Stimulated activated naive CD8-positive, alpha-beta T cell treated with anti-CD3 and anti-CD28 coated beads, Interleukin-15, Interleukin-2, amounts not matched to agents 100 ng/mL and 50 ng/mL, for 24 hours (primary cell): ENCODE results near the gene MUC3A.
"Not testable (repeated sequence)": the region's sequence is repeated elsewhere in the genome, so short reads cannot be mapped to it uniquely, and the experiment has no call there.

Experiments
- H3K27ac Mint-ChIP-seq: one replicate; pipeline ENCODE4 v1.8.0; 2021; ENCODE audit warnings: mild to moderate bottlenecking, mixed read lengths
- H3K27me3 Mint-ChIP-seq: one replicate; pipeline ENCODE4 v1.8.0; 2021; ENCODE audit warnings: mixed read lengths
- H3K36me3 Mint-ChIP-seq: one replicate; pipeline ENCODE4 v1.8.0; 2021; ENCODE audit warnings: low read depth, mixed read lengths
- H3K4me1 Mint-ChIP-seq: one replicate; pipeline ENCODE4 v1.8.0; 2021; ENCODE audit warnings: low read depth, mixed read lengths
- H3K4me3 Mint-ChIP-seq: one replicate; pipeline ENCODE4 v1.8.0; 2021; ENCODE audit warnings: mild to moderate bottlenecking, mixed read lengths
- H3K9me3 Mint-ChIP-seq: one replicate; pipeline ENCODE4 v1.8.0; 2021; ENCODE audit warnings: mixed read lengths

Gene MUC3A, protein sequence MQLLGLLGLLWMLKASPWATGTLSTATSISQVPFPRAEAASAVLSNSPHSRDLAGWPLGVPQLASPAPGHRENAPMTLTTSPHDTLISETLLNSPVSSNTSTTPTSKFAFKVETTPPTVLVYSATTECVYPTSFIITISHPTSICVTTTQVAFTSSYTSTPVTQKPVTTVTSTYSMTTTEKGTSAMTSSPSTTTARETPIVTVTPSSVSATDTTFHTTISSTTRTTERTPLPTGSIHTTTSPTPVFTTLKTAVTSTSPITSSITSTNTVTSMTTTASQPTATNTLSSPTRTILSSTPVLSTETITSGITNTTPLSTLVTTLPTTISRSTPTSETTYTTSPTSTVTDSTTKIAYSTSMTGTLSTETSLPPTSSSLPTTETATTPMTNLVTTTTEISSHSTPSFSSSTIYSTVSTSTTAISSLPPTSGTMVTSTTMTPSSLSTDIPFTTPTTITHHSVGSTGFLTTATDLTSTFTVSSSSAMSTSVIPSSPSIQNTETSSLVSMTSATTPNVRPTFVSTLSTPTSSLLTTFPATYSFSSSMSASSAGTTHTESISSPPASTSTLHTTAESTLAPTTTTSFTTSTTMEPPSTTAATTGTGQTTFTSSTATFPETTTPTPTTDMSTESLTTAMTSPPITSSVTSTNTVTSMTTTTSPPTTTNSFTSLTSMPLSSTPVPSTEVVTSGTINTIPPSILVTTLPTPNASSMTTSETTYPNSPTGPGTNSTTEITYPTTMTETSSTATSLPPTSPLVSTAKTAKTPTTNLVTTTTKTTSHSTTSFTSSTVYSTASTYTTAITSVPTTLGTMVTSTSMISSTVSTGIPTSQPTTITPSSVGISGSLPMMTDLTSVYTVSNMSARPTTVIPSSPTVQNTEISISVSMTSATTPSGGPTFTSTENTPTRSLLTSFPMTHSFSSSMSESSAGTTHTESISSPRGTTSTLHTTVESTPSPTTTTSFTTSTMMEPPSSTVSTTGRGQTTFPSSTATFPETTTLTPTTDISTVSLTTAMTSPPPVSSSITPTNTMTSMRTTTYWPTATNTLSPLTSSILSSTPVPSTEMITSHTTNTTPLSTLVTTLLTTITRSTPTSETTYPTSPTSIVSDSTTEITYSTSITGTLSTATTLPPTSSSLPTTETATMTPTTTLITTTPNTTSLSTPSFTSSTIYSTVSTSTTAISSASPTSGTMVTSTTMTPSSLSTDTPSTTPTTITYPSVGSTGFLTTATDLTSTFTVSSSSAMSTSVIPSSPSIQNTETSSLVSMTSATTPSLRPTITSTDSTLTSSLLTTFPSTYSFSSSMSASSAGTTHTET (N-terminal part only)

DNA sequence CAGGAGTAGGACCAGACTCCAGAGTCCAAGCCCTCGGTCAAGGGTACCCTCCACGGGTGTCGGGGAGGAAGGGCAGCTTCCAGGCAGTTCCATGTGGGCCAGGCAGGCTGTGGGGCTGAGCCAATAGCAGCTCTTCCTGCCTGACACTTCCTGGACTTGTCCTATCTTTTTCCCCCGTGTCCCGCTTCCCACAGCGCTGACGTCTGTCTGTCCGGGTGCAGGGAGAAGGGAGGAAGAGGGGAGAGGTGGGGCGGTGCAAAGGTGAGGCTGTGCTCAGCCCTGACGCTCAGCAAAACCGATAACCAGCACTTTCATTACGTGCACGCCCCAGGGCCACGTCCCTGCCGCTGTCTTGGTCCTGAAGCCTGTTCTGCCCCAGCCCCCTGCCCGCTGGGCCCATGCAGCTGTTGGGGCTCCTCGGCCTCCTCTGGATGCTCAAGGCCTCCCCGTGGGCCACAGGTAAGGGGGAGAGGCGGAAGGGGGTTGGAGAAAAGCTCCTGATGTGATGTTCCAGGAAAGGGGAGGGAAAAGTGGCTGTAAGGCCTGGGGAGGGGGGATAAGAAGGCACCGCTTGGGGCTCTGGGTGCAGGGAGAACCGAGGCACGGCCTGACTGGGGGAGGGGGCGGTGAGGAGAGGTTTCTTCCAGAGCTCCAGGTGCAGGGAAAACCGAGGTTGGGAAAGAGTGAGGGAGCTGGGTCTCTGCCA, at the start of gene MUC3A:
Gene MUC3A, plus strand, starts transcription at position 308 of the 706 bp plus-strand sequence. Its CDS starts 91 bp downstream, at position 399.
- Mint-ChIP-seq H3K9me3 (no peaks in the 10 kb centered on the region), H3K4me1 (no peaks in the 10 kb centered on the region), H3K4me3 (no peak within 1 kb of the TSS)

GRCh38 chr7:100900978-100901377, 48.4 kb upstream of the MUC3A start:
- no peak overlapping the region for H3K27ac Mint-ChIP-seq
- H3K27me3 Mint-ChIP-seq: peaks cover 25% of the 10 kb centered on the region

More for the DNA sequence above, at the start of gene MUC3A:
- H3K27me3 Mint-ChIP-seq: peaks cover 20% of the 10 kb centered on the region
- H3K27ac Mint-ChIP-seq: no peak within 1 kb of the TSS
- no peaks in the 10 kb centered on the region for H3K36me3 Mint-ChIP-seq

GRCh38 chr7:100901921-100902332, 47.4 kb upstream of the MUC3A start:
- Mint-ChIP-seq H3K27ac (no peak overlapping the region), H3K9me3 (no peaks in the 10 kb centered on the region), H3K4me3 (no peak overlapping the region), H3K36me3 (no peaks in the 10 kb centered on the region), H3K4me1 (no peaks in the 10 kb centered on the region), H3K27me3 (peaks cover 20% of the 10 kb centered on the region)

More at GRCh38 chr7:100900978-100901377, 48.4 kb upstream of the MUC3A start:
- peaks cover 5% of the 10 kb centered on the region for H3K4me1 Mint-ChIP-seq
- no peaks in the 10 kb centered on the region for H3K9me3 Mint-ChIP-seq
- no peak overlapping the region for H3K4me3 Mint-ChIP-seq
- no peaks in the 10 kb centered on the region for H3K36me3 Mint-ChIP-seq

- H3K36me3 Mint-ChIP-seq: no peaks in the 10 kb centered on the region
- no peak overlapping the region for H3K27ac Mint-ChIP-seq
- no peaks in the 10 kb centered on the region for H3K9me3 Mint-ChIP-seq
- no peaks in the 10 kb centered on the region for H3K4me1 Mint-ChIP-seq
- no peak overlapping the region for H3K4me3 Mint-ChIP-seq
- peaks cover 17% of the 10 kb centered on the region for H3K27me3 Mint-ChIP-seq
Measured at GRCh38 chr7:100902638-100903037, 46.7 kb upstream of the MUC3A start.

- Mint-ChIP-seq H3K4me1 (no peaks in the 10 kb centered on the region), H3K27ac (no peak overlapping the region), H3K36me3 (no peaks in the 10 kb centered on the region), H3K9me3 (no peaks in the 10 kb centered on the region), H3K27me3 (peaks cover 4% of the 10 kb centered on the region), H3K4me3 (no peak overlapping the region)
Measured at GRCh38 chr7:100908512-100908911, 40.8 kb upstream of the MUC3A start.

DNA sequence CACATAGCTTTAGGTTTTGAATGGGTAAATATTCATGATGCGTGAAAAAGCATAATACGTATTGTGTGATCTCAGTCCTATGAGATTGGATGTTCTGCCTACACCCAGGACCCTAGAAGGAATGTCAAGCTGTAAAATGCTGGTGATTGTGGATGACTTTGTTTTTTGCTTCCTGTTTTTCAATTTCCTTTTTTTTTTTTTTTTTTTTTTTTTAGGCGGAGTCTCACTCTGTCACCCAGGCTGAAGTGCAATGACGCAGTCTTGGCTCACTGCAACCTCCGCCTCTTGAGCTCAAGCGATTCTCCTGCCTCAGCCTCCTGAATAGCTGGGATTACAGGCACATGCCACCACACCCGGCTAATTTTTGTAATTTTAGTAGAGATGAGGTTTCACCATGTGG, 38.9 kb upstream of the MUC3A start:
- H3K27ac Mint-ChIP-seq, H3K4me3 Mint-ChIP-seq, H3K9me3 Mint-ChIP-seq, H3K4me1 Mint-ChIP-seq, H3K36me3 Mint-ChIP-seq, H3K27me3 Mint-ChIP-seq: not testable (repeated sequence)

DNA sequence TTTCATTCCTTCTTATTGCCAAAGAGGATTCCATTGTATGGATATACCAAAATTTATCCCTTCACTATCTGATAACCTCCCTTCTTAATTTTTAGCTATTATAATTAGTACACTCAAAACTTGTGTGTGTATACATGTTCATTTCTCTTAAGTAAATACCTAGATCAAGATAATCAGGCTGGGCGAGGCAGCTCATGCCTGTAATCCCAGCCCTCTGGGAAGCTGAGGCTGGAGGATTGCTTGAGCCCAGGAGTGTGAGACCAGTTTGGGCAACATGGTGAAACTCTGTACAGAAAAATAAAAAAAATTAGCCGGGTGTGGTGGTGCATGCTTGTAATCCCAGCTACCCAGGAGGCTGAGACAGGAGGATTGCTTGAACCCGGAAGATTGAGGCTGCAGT, 37.9 kb upstream of the MUC3A start:
- no peak overlapping the region for H3K27ac Mint-ChIP-seq
- no peaks in the 10 kb centered on the region for H3K9me3 Mint-ChIP-seq
- peaks cover 3% of the 10 kb centered on the region for H3K4me1 Mint-ChIP-seq
- H3K4me3 Mint-ChIP-seq: no peak overlapping the region
- no peaks in the 10 kb centered on the region for H3K36me3 Mint-ChIP-seq
- H3K27me3 Mint-ChIP-seq: peaks cover 7% of the 10 kb centered on the region

GRCh38 chr7:100914208-100914878, 35.0 kb upstream of the MUC3A start:
- Mint-ChIP-seq H3K27ac (no peak overlapping the region), H3K4me3 (no peak overlapping the region), H3K9me3 (no peaks in the 10 kb centered on the region)

GRCh38 chr7:100914879-100915447, 34.4 kb upstream of the MUC3A start:
- Mint-ChIP-seq H3K27ac (peak overlapping the region; percentile 1), H3K9me3 (no peaks in the 10 kb centered on the region), H3K4me3 (no peak overlapping the region), H3K27me3 (peaks cover 15% of the 10 kb centered on the region), H3K4me1 (peaks cover 3% of the 10 kb centered on the region), H3K36me3 (no peaks in the 10 kb centered on the region)

More at GRCh38 chr7:100914208-100914878, 35.0 kb upstream of the MUC3A start:
- Mint-ChIP-seq H3K4me1 (peaks cover 3% of the 10 kb centered on the region), H3K36me3 (no peaks in the 10 kb centered on the region), H3K27me3 (peaks cover 10% of the 10 kb centered on the region)

DNA sequence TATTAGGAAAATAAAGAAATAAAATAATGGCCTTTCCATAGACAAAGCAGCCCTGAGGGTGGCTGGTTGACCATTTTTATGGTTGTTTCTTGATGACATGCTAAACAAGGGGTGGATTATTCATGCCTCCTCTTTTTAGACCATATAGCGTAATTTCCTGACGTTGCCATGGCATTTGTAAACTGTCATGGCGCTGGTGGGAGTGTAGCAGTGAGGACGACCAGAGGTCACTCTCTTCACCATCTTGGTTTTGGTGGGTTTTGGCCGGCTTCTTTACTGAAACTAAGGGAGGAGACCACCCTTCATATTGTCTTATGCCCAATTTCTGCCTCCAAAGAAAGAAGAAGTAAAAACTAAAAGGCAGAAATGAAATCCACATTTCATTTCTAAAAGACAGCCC, 30.0 kb upstream of the MUC3A start:
- not testable (repeated sequence) for H3K9me3 Mint-ChIP-seq, H3K36me3 Mint-ChIP-seq, H3K4me1 Mint-ChIP-seq, H3K27ac Mint-ChIP-seq, H3K4me3 Mint-ChIP-seq
- peaks cover 31% of the 10 kb centered on the region for H3K27me3 Mint-ChIP-seq

DNA sequence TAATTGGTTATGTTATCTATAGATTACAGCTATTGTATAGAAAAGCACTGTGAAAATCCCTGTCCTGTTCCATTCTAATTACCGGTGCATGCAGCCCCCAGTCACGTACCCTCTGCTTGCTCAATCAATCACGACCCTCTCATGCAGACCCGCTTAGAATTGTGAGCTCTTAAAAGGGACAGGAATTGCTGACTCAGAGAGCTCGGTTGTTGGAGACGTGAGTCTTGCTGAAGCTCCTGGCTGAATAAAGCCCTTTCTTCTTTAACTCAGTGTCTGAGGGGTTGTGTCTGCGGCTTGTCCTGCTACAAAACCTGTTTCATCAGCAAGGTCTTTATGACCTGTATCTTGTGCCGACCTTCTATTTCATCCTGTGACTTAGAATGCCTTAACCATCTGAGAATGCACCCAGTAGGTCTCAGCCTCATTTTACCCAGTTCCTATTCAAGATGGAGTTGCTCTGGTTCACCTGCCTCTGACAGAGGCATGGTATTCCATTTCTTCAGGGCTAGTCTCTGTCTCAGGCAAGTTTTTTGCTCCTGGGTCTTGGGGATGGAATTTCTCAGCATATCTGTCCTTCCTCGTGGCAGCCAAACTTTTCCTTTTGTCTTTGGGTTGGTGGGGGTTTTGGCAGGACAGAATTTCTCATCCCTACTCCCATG, 29.4 kb upstream of the MUC3A start:
- not testable (repeated sequence) for H3K36me3 Mint-ChIP-seq, H3K4me3 Mint-ChIP-seq, H3K4me1 Mint-ChIP-seq, H3K9me3 Mint-ChIP-seq, H3K27ac Mint-ChIP-seq
- H3K27me3 Mint-ChIP-seq: peaks cover 31% of the 10 kb centered on the region

- H3K4me3 Mint-ChIP-seq: no peak overlapping the region
- H3K27ac Mint-ChIP-seq: no peak overlapping the region
- no peaks in the 10 kb centered on the region for H3K4me1 Mint-ChIP-seq
- H3K36me3 Mint-ChIP-seq: no peaks in the 10 kb centered on the region
- peaks cover 31% of the 10 kb centered on the region for H3K27me3 Mint-ChIP-seq
- no peaks in the 10 kb centered on the region for H3K9me3 Mint-ChIP-seq
Measured at GRCh38 chr7:100921039-100921438, 28.3 kb upstream of the MUC3A start.

- not testable (repeated sequence) for H3K27ac Mint-ChIP-seq, H3K9me3 Mint-ChIP-seq, H3K4me3 Mint-ChIP-seq, H3K36me3 Mint-ChIP-seq, H3K4me1 Mint-ChIP-seq
- H3K27me3 Mint-ChIP-seq: peaks cover 25% of the 10 kb centered on the region
Measured at GRCh38 chr7:100923616-100924015, 25.7 kb upstream of the MUC3A start.
